K562 (cell line): ENCODE results near the gene CASKIN2. TPM values are rescaled to one million over a fixed set of nuclear protein-coding genes. Genes with fewer than 3 reads are reported as not detected.

Experiments used
- CEBPB ChIP-seq: fragments of 450-650 bp; IDR thresholded peaks from 2 replicates; pipeline ENCODE4 v1.6.1; 2016; ENCODE audit warnings: missing genetic modification characterization, missing compliant biosample characterization
- ETS2 ChIP-seq: IDR thresholded peaks from 2 replicates; pipeline ENCODE4 v1.6.1; 2016; ENCODE audit warnings: borderline replicate concordance, missing genetic modification characterization, mild to moderate bottlenecking, moderate library complexity, missing compliant biosample characterization; ENCODE audit not compliant: poor library complexity, severe bottlenecking
- KAT2B ChIP-seq: IDR thresholded peaks from one replicate; pipeline ENCODE4 v1.6.1; 2012; ENCODE audit warnings: low read depth, mild to moderate bottlenecking, control low read depth, inconsistent platforms, low read length, moderate library complexity
- SFPQ ChIP-seq: fragments of 200-400 bp; formaldehyde crosslinking; IDR thresholded peaks from 2 replicates; pipeline ENCODE4 v1.6.1; 2017; ENCODE audit warnings: mild to moderate bottlenecking, low read depth, low read length, moderate library complexity
- SMARCC2 ChIP-seq: fragments of 450-650 bp; IDR thresholded peaks from 2 replicates; pipeline ENCODE4 v1.6.1; 2017; ENCODE audit warnings: antibody characterized with exemption, moderate library complexity, mild to moderate bottlenecking, low read depth
- STAT5A ChIP-seq: IDR thresholded peaks from 2 replicates; pipeline ENCODE4 v1.6.1; 2012; ENCODE audit warnings: low read length, inconsistent platforms, borderline replicate concordance
- TRIM24 ChIP-seq, 2 experiments: fragments of 450-650 bp; IDR thresholded peaks; 2 replicates each; pipeline ENCODE4 v1.6.1; 2016
- ZC3H8 ChIP-seq: fragments of 450-650 bp; IDR thresholded peaks from 2 replicates; pipeline ENCODE4 v1.6.1; 2017
- ZNF280A ChIP-seq: fragments of 450-650 bp; IDR thresholded peaks from 2 replicates; pipeline ENCODE4 v1.6.1; 2018; ENCODE audit warnings: mild to moderate bottlenecking, low read depth; ENCODE audit not compliant: partially characterized antibody
- ZNF318 ChIP-seq, 2 experiments: fragments of 450-650 bp; IDR thresholded peaks; 2 replicates each; pipeline ENCODE4 v1.6.1; 2016; ENCODE audit warnings: mild to moderate bottlenecking in 2 of 2, borderline replicate concordance in 1 of 2, low read depth in 1 of 2, moderate library complexity in 1 of 2
- polyA plus RNA-seq, 8 experiments: library from polyadenylated mRNA; depleted of rRNA in 4 of 8; stranded (reverse) in 5 of 8; unstranded in 3 of 8; fragments of >200 nt; fragmentation: Nextera tagmentation in 2 of 8; fragmentation: Illumina TruSeq in 1 of 8; extraction: Ambion mirVana in 2 of 8; extraction: Trizol in 1 of 8; gene quantifications; 2 replicates each; pipeline versions ENCODE4 v1.2.1 to v1.2.3, GENCODE V29; 2011 to 2014; ENCODE audit warnings: inconsistent platforms in 1 of 8, missing spikeins in 1 of 8
- total RNA-seq, 7 experiments: library from RNA; depleted of rRNA in 6 of 7; stranded (reverse); fragments of >200 nt in 6 of 7; fragmentation: Illumina TruSeq in 2 of 7; extraction: Trizol in 2 of 7; gene quantifications; 2 replicates each; pipeline versions ENCODE4 v1.2.1 to v1.2.3, GENCODE V29; 2011 to 2021; ENCODE audit warnings: low replicate concordance in 1 of 7
- TF ChIP-seq, protein P1 (sequence below): fragments of 450-650 bp; IDR thresholded peaks from 2 replicates; pipeline ENCODE4 v1.6.1; 2016; ENCODE audit warnings: borderline replicate concordance

CASKIN2 gene
- total and polyA plus RNA-seq, 9 of the 15 experiments (the other 6 are each of a cell fraction or from before 2014, with no cell fraction given), result 0.01 to 12.2 (median 2.1) TPM

GRCh38 chr17:75515496-75516254 lies at the start of gene CASKIN2 (continued):
- TF ChIP-seq, protein P1, sequence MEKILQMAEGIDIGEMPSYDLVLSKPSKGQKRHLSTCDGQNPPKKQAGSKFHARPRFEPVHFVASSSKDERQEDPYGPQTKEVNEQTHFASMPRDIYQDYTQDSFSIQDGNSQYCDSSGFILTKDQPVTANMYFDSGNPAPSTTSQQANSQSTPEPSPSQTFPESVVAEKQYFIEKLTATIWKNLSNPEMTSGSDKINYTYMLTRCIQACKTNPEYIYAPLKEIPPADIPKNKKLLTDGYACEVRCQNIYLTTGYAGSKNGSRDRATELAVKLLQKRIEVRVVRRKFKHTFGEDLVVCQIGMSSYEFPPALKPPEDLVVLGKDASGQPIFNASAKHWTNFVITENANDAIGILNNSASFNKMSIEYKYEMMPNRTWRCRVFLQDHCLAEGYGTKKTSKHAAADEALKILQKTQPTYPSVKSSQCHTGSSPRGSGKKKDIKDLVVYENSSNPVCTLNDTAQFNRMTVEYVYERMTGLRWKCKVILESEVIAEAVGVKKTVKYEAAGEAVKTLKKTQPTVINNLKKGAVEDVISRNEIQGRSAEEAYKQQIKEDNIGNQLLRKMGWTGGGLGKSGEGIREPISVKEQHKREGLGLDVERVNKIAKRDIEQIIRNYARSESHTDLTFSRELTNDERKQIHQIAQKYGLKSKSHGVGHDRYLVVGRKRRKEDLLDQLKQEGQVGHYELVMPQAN, result peak; percentile 98
- no peak for TF ChIP-seq ETS2
- TF ChIP-seq TRIM24 (IDR thresholded peaks at IDR 0.05), result peak in 1 of 2 experiments; percentile 76; a peak in 2 of 4 replicates
- no peak for TF ChIP-seq STAT5A
- TF ChIP-seq ZNF280A, result no peak
- peak; percentile 37; the same call in 1 of the 2 replicates for TF ChIP-seq SMARCC2
- no peak for TF ChIP-seq SFPQ
- no peak for TF ChIP-seq ZNF318 (IDR thresholded peaks at IDR 0.05; ENCODE audit: borderline replicate concordance in 1 of 2, low read depth in 1 of 2)
- no peak for TF ChIP-seq CEBPB
- no peak for TF ChIP-seq ZC3H8
- TF ChIP-seq KAT2B, result no peak
